ENCODE data around the gene FLNB.
"Not testable (repeated sequence)": the region's sequence is repeated elsewhere in the genome, so short reads cannot be mapped to it uniquely, and the experiment has no call there.

The FLNB gene

GRCh38 chr3:58034738-58035523 is 26.7 kb downstream of the FLNB start:
- peak; percentile 7 to 22 for DNase-seq

- DNase-seq: no peak
Observed at GRCh38 chr3:58035524-58036255, 27.5 kb downstream of the FLNB start.

GRCh38 chr3:58036293-58037032 is 28.2 kb downstream of the FLNB start:
- no peak for DNase-seq

GRCh38 chr3:58037141-58037910 is 29.1 kb downstream of the FLNB start:
- no peak for DNase-seq

- no peak for DNase-seq
Observed at GRCh38 chr3:58038675-58039292, 30.6 kb downstream of the FLNB start.

GRCh38 chr3:58039601-58040000 is 31.4 kb downstream of the FLNB start:
- no peak for DNase-seq

- DNase-seq: no peak
Observed at GRCh38 chr3:58041182-58041825, 33.1 kb downstream of the FLNB start.

GRCh38 chr3:58041826-58042324 is 33.7 kb downstream of the FLNB start:
- no peak for DNase-seq

GRCh38 chr3:58042947-58043707 is 34.9 kb downstream of the FLNB start:
- no peak for DNase-seq

- DNase-seq: no peak
Observed at GRCh38 chr3:58043933-58044332, 35.7 kb downstream of the FLNB start.

- DNase-seq: no peak
Observed at GRCh38 chr3:58044691-58045483, 36.7 kb downstream of the FLNB start.

GRCh38 chr3:58047826-58048225 is 39.6 kb downstream of the FLNB start:
- DNase-seq: no peak

GRCh38 chr3:58048301-58048700 is 40.1 kb downstream of the FLNB start:
- DNase-seq: no peak

- DNase-seq: no peak
Observed at GRCh38 chr3:58049143-58049785, 41.0 kb downstream of the FLNB start.

GRCh38 chr3:58051196-58051595 is 43.0 kb downstream of the FLNB start:
- DNase-seq: no peak

GRCh38 chr3:58051658-58052261 is 43.5 kb downstream of the FLNB start:
- not testable (repeated sequence) for DNase-seq

- peak in 1 of 2 experiments; percentile 29 for DNase-seq
Observed at GRCh38 chr3:58052373-58053273, 44.4 kb downstream of the FLNB start.

- no peak for DNase-seq
Observed at GRCh38 chr3:58054652-58055051, 46.4 kb downstream of the FLNB start.
